ENCODE measurements around the gene CAB39.
A peak's percentile ranks its signal among the peaks of the same experiment; 100 is the strongest.

The CAB39 gene

GRCh38 chr2:230809677-230810251 lies 97.1 kb downstream of the CAB39 start:
- H3K4me3 Mint-ChIP-seq, result no peak overlapping the region
- peaks cover 25% of the 10 kb centered on the region for H3K4me1 Mint-ChIP-seq (ENCODE audit: low read depth)
- peaks cover 92% of the 10 kb centered on the region for H3K36me3 Mint-ChIP-seq (ENCODE audit: low read depth)
- H3K9me3 Mint-ChIP-seq, result no peaks in the 10 kb centered on the region
- DNase-seq, result no peak
- no peak overlapping the region for H3K27ac Mint-ChIP-seq
- H3K27me3 Mint-ChIP-seq, result no peaks in the 10 kb centered on the region

GRCh38 chr2:230811508-230811907 lies 98.9 kb downstream of the CAB39 start:
- H3K27me3 Mint-ChIP-seq, result no peaks in the 10 kb centered on the region
- H3K36me3 Mint-ChIP-seq (ENCODE audit: low read depth), result peaks cover 93% of the 10 kb centered on the region
- H3K27ac Mint-ChIP-seq, result peak overlapping the region; percentile 36
- H3K4me3 Mint-ChIP-seq, result no peak overlapping the region
- DNase-seq, result no peak
- H3K4me1 Mint-ChIP-seq (ENCODE audit: low read depth), result peaks cover 12% of the 10 kb centered on the region
- no peaks in the 10 kb centered on the region for H3K9me3 Mint-ChIP-seq

GRCh38 chr2:230812033-230812432 lies 99.4 kb downstream of the CAB39 start:
- no peaks in the 10 kb centered on the region for H3K9me3 Mint-ChIP-seq
- DNase-seq, result no peak
- peaks cover 94% of the 10 kb centered on the region for H3K36me3 Mint-ChIP-seq (ENCODE audit: low read depth)
- H3K27ac Mint-ChIP-seq, result peak overlapping the region; percentile 36
- no peak overlapping the region for H3K4me3 Mint-ChIP-seq
- no peaks in the 10 kb centered on the region for H3K27me3 Mint-ChIP-seq
- H3K4me1 Mint-ChIP-seq (ENCODE audit: low read depth), result peaks cover 9% of the 10 kb centered on the region

- no peak overlapping the region for H3K4me3 Mint-ChIP-seq
- H3K36me3 Mint-ChIP-seq (ENCODE audit: low read depth), result peaks cover 95% of the 10 kb centered on the region
- DNase-seq, result no peak
- H3K9me3 Mint-ChIP-seq, result no peaks in the 10 kb centered on the region
- no peaks in the 10 kb centered on the region for H3K27me3 Mint-ChIP-seq
- peak overlapping the region; percentile 68 for H3K27ac Mint-ChIP-seq
- peaks cover 4% of the 10 kb centered on the region for H3K4me1 Mint-ChIP-seq (ENCODE audit: low read depth)
Observed at GRCh38 chr2:230814616-230815015, 102.0 kb downstream of the CAB39 start.

- no peak overlapping the region for H3K4me3 Mint-ChIP-seq
- no peak for DNase-seq
- peaks cover 95% of the 10 kb centered on the region for H3K36me3 Mint-ChIP-seq (ENCODE audit: low read depth)
- no peaks in the 10 kb centered on the region for H3K9me3 Mint-ChIP-seq
- H3K27me3 Mint-ChIP-seq, result no peaks in the 10 kb centered on the region
- peaks cover 4% of the 10 kb centered on the region for H3K4me1 Mint-ChIP-seq (ENCODE audit: low read depth)
- H3K27ac Mint-ChIP-seq, result peak overlapping the region; percentile 68
Observed at GRCh38 chr2:230815088-230815487, 102.4 kb downstream of the CAB39 start.

- Mint-ChIP-seq H3K36me3 (ENCODE audit: low read depth) (peaks cover 94% of the 10 kb centered on the region), H3K4me3 (no peak overlapping the region), H3K27ac (peak overlapping the region; percentile 78), H3K9me3 (no peaks in the 10 kb centered on the region), H3K4me1 (ENCODE audit: low read depth) (peaks cover 2% of the 10 kb centered on the region), H3K27me3 (no peaks in the 10 kb centered on the region)
- DNase-seq, result no peak
Observed at GRCh38 chr2:230816735-230817134, 104.1 kb downstream of the CAB39 start.

GRCh38 chr2:230819433-230819832 lies 106.8 kb downstream of the CAB39 start:
- H3K36me3 Mint-ChIP-seq (ENCODE audit: low read depth), result peaks cover 69% of the 10 kb centered on the region
- H3K4me1 Mint-ChIP-seq (ENCODE audit: low read depth), result peaks cover 3% of the 10 kb centered on the region
- peak overlapping the region; percentile 68 for H3K27ac Mint-ChIP-seq
- no peak overlapping the region for H3K4me3 Mint-ChIP-seq
- no peaks in the 10 kb centered on the region for H3K27me3 Mint-ChIP-seq
- no peak for DNase-seq
- no peaks in the 10 kb centered on the region for H3K9me3 Mint-ChIP-seq

GRCh38 chr2:230821261-230821990 lies 108.8 kb downstream of the CAB39 start:
- Mint-ChIP-seq H3K27me3 (peaks cover 16% of the 10 kb centered on the region), H3K4me1 (ENCODE audit: low read depth) (peaks cover 7% of the 10 kb centered on the region), H3K4me3 (no peak overlapping the region), H3K27ac (peak overlapping the region; percentile 50), H3K9me3 (no peaks in the 10 kb centered on the region), H3K36me3 (ENCODE audit: low read depth) (peaks cover 52% of the 10 kb centered on the region)
- DNase-seq, result no peak

- Mint-ChIP-seq H3K27ac (no peak overlapping the region), H3K36me3 (ENCODE audit: low read depth) (peaks cover 45% of the 10 kb centered on the region), H3K4me1 (ENCODE audit: low read depth) (peaks cover 7% of the 10 kb centered on the region), H3K9me3 (no peaks in the 10 kb centered on the region), H3K27me3 (peaks cover 23% of the 10 kb centered on the region), H3K4me3 (no peak overlapping the region)
- DNase-seq, result no peak
Observed at GRCh38 chr2:230821991-230822520, 109.4 kb downstream of the CAB39 start.

GRCh38 chr2:230823264-230823964 lies 110.8 kb downstream of the CAB39 start:
- DNase-seq, result no peak
- no peak overlapping the region for H3K4me3 Mint-ChIP-seq
- H3K4me1 Mint-ChIP-seq (ENCODE audit: low read depth), result peaks cover 7% of the 10 kb centered on the region
- H3K27ac Mint-ChIP-seq, result no peak overlapping the region
- peaks cover 33% of the 10 kb centered on the region for H3K36me3 Mint-ChIP-seq (ENCODE audit: low read depth)
- no peaks in the 10 kb centered on the region for H3K9me3 Mint-ChIP-seq
- peaks cover 31% of the 10 kb centered on the region for H3K27me3 Mint-ChIP-seq

GRCh38 chr2:230824406-230824978 lies 111.8 kb downstream of the CAB39 start:
- peaks cover 12% of the 10 kb centered on the region for H3K4me1 Mint-ChIP-seq (ENCODE audit: low read depth)
- peaks cover 39% of the 10 kb centered on the region for H3K27me3 Mint-ChIP-seq
- peak overlapping the region; percentile 78 for H3K27ac Mint-ChIP-seq
- H3K9me3 Mint-ChIP-seq, result no peaks in the 10 kb centered on the region
- peaks cover 22% of the 10 kb centered on the region for H3K36me3 Mint-ChIP-seq (ENCODE audit: low read depth)
- no peak overlapping the region for H3K4me3 Mint-ChIP-seq
- DNase-seq, result peak; percentile 63

GRCh38 chr2:230825354-230825753 lies 112.7 kb downstream of the CAB39 start:
- H3K4me1 Mint-ChIP-seq (ENCODE audit: low read depth), result peaks cover 14% of the 10 kb centered on the region
- no peak overlapping the region for H3K27ac Mint-ChIP-seq
- DNase-seq, result no peak
- H3K36me3 Mint-ChIP-seq (ENCODE audit: low read depth), result peaks cover 15% of the 10 kb centered on the region
- no peaks in the 10 kb centered on the region for H3K9me3 Mint-ChIP-seq
- peaks cover 47% of the 10 kb centered on the region for H3K27me3 Mint-ChIP-seq
- no peak overlapping the region for H3K4me3 Mint-ChIP-seq

GRCh38 chr2:230827774-230828271 lies 115.2 kb downstream of the CAB39 start:
- Mint-ChIP-seq H3K4me3 (peak overlapping the region; percentile 29), H3K27me3 (peaks cover 60% of the 10 kb centered on the region), H3K9me3 (no peaks in the 10 kb centered on the region), H3K4me1 (ENCODE audit: low read depth) (peaks cover 15% of the 10 kb centered on the region), H3K36me3 (ENCODE audit: low read depth) (no peaks in the 10 kb centered on the region), H3K27ac (no peak overlapping the region)
- no peak for DNase-seq

GRCh38 chr2:230828272-230828961 lies 115.8 kb downstream of the CAB39 start:
- no peak overlapping the region for H3K27ac Mint-ChIP-seq
- peaks cover 15% of the 10 kb centered on the region for H3K4me1 Mint-ChIP-seq (ENCODE audit: low read depth)
- no peaks in the 10 kb centered on the region for H3K36me3 Mint-ChIP-seq (ENCODE audit: low read depth)
- H3K4me3 Mint-ChIP-seq, result peak overlapping the region; percentile 29
- peak; percentile 43 for DNase-seq
- peaks cover 60% of the 10 kb centered on the region for H3K27me3 Mint-ChIP-seq
- H3K9me3 Mint-ChIP-seq, result no peaks in the 10 kb centered on the region

All from activated T-cell treated with anti-CD3 and anti-CD28 coated beads, Interleukin-2, amount 50 U/mL, for 24 hours (primary cell).